HG03095 (cell line): ENCODE measurements around the gene TRH.

Experiments
- ATAC-seq: cut with Tn5 transposase; IDR thresholded peaks from one replicate; pipeline ENCODE4 v1.9.1; 2021; ENCODE audit warnings: moderate library complexity; ENCODE audit not compliant: unreplicated experiment

Gene TRH, protein sequence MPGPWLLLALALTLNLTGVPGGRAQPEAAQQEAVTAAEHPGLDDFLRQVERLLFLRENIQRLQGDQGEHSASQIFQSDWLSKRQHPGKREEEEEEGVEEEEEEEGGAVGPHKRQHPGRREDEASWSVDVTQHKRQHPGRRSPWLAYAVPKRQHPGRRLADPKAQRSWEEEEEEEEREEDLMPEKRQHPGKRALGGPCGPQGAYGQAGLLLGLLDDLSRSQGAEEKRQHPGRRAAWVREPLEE

DNA sequence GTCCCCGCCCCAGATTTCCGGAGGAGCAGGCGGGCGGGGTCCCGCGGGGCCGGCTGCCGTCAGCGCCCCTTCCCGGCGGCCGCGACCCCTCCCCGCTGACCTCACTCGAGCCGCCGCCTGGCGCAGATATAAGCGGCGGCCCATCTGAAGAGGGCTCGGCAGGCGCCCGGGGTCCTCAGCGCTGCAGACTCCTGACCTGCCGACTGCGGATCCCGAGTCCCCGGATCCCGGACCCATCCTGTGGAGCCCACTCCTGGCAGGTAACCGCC is at the start of gene TRH:
TRH (plus strand) TSS at position 157 of the 269 bp plus-strand sequence. CDS start 1,097 bp downstream, outside the sequence.
- ATAC-seq, result no peak

DNA sequence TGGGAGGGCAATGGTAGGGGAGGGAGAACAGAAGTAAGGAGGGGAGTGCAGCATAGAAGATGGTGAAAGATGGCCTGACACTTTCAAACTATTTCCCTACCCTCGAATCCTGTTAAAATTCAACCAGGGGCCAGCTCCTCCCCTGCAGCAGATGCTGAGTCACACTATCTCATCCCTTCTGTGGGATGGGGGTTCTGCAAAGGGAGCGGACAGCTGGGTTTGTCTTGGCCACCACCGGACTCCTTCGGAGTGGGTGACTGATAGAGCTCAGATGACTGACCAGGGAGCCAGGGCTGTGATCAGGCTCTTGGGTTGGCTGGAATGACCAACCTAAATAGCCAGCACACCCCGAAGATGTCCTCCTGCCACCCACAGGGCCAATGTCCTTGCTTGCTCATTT is 47.4 kb upstream of the TRH start:
- ATAC-seq, result no peak

DNA sequence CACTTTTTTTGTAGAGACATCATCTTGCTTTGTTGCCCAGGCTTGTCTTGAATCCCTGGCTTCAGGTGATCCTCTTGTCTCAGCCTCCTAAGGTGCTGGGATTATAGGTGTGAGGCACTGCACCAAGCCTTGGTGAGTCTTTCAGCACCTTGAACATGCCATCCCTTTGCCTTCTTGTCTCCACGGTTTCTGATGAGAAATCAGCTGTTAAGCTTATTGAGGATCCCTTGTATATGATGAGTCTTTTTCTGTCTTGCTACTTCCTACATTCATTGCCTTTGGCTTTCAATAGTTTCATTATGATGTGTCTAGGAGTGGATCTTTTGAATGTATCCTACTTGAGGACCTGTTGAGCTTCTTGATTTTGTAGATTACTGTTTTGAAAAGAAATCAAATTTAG is 45.1 kb upstream of the TRH start:
- ATAC-seq, result no peak

DNA sequence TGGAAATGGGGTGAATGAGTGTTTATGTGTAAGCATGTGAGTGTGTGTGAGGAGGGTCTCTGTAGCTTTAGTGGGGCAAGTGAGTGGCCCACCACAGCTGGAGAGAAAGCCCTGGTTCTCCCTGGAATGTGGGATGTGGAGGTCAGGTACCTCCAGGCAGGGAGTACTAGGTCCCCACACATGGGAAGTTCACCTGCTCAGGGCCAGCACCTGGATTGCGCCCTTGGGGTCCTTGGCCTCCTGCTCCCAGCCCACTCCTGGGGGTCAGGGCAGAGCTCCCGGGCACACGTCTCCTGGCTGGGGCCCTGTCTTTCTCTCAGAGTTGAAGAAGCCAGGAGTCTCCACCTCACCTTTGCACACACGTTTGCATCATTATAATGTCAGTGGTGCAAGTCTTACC is 41.0 kb upstream of the TRH start:
- no peak for ATAC-seq

DNA sequence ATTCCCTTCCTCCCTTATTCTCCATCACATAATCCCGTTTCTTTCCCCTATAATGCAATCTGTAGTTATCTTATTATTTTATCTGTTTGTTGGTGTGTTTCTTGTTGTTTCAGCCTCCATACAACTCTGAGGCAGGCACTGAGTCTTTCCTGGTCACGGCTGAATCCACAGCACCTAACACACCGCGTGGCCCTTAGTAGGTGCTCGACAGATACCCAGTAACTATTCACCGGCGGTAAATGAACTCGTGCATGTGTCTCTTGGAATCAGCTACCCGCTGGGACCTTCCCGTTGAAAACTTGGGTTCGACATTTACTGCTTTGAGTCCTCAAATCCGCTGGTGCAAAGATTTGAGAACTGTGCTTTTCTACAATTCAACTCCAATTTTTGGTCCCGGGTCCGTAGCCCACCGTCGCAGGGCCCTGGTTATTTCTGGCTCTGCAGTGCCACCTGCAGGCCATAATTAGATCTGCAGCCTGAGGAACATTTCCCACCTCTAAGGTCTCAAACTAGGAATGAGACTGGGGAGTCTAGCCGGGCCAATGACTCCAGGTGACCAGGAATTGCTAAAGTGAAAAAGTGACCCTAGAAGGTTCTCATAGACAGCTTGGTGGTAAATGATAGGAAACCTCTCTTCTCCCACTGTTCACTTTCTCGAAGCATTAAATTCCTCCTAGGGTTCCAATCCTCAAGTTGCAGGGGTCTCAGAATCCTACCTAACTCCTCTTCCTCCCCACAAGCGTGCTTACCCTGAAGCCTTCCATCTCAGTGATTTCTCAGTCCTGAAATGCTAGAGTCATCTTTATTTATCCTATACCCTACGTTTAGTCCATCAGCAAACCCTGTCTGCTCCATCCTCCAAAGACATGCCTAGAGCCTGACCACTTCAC is 40.0 kb upstream of the TRH start:
- no peak for ATAC-seq

DNA sequence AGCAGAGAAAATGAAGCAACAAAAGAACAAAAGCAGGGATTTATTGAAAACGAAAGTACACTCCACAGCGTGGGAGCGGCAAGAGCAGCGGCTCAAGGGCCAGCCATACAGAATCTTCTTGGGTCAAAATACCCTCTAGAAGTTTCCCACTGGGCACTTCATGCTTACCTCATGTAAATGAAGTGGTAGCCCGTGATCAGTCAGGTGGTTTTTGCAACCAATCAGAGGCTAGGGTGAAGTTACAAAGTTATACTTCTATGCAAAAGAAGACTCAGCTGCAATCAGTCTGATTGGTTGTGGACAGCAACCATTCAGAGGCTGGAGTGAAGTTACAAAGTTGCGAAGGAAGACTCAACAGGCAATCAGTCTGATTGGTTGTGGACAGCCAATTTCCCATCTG is 37.8 kb upstream of the TRH start:
- ATAC-seq, result no peak

DNA sequence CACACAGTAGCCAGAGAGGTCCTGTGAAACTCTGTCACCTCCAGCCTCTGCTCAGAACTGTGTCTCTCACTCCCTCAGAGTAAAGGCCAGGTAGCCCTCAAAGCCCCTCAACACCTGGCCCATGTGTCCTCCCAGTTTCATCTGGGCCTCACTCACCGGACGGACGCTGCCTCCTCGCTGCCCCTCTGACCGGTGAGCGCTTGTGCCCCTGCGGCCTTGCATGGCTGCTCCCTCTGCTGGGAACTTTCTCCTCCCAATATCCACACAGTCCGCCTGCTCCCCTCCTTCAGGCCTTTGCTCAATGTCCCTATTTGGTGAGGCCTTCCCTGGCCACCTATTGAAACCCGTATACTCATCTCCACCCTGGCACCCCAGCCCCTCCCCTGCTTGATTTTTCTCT is 36.8 kb upstream of the TRH start:
- no peak for ATAC-seq

DNA sequence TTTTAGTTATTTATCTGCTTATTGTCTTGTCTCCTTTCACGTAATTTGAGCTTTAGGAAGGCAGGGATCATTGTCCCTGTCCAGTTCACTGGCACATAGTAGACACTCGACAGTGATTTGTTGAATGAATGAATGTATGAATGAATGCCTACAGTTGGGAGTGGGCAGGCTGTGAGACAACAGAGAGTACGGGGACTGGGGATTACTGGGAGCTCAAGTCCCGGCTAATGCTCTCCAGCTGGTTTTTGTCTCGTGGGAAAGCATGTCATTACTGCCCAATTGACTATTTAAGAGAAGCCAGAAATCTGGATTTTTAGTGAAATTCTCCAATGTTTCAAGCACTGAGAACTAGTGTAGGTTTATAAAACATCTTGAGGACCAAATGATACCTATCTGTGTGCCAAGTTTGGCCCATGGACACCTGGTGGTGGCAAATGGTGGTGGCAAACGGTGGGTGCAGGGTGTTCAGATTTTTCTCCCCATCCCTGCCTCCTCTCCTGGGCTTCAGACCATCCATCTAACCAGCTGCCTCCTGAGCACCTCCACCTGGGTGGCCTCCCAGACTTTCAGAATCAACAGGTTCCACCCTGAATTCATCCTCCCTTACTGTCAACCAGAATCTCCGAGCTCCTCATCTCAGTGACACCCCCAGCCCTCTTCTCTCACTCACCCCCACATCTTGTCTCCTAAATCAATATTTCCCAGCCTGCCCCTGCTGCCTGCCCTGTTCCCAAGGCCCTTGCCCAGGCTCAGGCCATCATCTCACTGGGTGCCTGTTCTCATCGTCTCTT is 36.2 kb upstream of the TRH start:
- ATAC-seq, result no peak

DNA sequence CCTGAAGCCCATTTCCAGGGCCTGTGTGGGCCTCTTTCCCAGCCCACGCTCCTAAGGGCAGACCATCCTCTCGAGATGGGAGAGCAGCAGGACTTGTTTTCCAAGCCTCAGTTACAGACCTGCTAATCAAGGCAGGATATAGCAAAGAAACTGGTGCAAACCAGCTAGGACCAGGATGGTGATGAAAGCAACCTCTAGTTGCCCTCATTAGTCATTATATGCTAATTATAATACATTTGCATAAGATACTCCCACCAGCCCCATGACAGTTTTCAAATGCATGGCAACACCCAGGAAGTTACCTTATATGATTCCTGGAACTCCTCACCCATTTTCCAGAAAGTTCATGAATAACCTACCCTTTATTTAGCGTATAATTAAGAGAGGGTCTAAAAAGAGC is 34.4 kb upstream of the TRH start:
- ATAC-seq, result no peak

DNA sequence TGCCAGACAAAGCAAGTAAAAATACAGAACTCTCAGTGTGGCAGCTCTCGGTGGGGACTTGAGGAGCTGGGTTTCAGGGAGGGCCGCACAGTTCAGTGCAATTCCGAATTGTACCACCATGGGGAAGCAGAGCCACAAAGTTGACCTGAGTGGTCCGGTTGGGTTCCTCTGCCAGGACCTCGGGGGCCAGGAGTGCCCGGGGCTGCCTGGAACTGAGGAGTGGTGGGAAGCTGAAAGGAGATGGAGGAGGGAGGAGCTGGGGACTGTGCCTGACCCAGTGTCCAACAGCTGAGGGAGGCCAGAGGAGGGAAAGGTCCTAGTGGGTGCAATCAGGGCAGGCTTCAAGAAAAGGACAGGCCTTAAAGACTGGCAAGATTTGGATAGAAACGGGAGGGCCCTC is 32.2 kb upstream of the TRH start:
- ATAC-seq, result no peak

DNA sequence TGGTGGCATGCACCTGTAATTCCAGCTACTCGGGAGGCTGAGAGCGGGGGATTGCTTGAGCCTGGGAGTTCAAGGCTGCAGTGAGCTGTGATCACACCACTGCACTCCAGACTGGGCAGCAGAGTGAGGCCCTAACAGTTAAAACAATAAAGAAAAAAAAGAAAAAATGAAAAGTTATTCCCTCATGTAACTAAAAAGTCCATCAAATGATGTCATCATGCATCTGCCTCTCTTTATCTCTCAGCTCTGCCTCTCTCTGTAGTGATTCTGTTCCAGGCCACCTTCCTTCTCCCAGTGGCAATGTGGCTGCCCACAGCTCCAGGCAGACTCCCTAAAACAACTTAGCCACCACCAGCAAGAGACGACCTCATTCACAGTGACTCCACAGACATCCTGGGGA is 31.5 kb upstream of the TRH start:
- ATAC-seq, result no peak

DNA sequence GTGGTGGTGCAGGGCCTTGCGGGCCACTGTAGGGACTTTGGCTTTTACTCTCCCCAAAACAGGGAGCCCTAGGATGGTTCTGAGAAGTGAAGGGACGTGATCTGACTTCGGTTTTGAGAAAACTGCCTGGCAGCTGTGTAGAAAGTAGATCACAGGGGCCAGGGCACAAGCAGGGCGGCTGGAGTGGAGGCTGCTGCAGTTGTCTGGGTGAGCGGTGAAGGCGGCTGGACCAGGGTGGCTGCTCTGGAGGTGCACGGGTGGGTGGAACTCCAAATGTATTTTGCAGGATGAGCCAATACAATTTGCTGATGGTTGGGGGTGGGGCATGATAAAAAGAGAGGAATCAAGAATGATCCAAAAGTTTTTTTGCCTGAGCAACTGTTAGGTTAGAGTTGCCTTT is 29.8 kb upstream of the TRH start:
- ATAC-seq, result no peak

DNA sequence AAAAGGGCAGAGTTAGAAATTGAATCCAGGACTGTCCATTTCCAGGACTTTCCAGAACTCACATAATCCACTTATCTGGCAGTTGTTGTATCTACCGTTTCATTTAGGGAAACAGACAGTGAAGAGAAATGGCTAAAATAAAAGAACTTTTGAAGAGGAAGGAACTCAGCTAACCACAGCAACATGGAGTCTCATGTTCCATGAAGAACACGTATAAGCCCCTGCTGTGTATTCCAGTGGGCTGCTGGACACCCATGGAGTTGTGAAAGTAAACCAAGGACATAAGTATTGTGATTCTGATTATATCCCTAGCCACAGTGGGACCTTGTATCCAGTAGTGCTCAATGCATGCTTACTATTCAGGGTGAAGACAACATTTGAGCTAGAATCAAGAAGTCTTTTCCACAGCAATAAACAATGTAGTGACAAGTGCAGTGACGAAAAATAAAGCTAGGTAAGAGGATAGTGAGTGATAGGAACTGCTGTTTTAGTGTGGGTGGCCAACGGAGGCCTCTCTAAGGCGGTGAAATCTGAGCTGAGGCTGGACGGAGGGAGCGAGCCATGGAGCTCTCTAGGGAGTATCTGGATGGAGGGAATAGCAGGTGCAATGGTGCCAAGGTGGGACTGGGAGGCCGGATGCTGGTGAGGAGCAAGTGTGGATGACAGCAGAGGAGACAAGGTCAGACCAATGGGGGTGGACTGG is 26.8 kb upstream of the TRH start:
- ATAC-seq, result no peak

DNA sequence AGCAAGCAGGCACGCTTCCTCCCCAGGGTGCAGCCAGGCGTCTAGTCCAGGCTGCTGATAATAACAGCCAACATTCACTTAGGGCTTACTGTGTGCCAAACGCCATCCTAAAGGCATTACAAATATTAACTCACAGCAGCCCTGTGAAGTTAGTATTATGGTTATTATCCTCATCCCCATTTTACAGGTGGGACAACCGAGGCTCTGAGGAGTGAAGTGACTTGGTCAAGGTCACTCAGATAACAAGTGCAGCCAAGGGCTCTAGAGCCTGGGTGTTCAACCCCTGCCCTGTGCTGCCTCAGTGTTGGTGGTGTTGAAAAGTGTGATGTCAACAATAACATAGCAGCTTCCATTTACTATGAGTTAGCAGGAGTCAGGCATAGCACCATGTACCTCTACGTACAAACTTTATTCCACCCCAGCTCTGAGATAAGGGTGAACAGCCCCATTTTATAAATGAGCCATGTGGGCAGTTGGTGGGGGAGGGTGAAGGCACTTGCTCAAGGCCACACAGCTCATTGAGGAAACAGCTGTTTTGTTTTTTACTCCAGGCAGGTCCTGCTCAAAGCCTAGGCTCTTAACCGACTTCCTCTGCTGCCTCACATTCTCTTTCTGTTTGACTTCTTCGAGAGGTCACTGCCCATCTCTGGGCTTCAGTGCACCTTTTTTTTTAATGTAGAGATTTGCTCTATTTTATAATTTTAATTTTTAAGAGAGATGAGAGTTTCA is 24.0 kb upstream of the TRH start:
- no peak for ATAC-seq

DNA sequence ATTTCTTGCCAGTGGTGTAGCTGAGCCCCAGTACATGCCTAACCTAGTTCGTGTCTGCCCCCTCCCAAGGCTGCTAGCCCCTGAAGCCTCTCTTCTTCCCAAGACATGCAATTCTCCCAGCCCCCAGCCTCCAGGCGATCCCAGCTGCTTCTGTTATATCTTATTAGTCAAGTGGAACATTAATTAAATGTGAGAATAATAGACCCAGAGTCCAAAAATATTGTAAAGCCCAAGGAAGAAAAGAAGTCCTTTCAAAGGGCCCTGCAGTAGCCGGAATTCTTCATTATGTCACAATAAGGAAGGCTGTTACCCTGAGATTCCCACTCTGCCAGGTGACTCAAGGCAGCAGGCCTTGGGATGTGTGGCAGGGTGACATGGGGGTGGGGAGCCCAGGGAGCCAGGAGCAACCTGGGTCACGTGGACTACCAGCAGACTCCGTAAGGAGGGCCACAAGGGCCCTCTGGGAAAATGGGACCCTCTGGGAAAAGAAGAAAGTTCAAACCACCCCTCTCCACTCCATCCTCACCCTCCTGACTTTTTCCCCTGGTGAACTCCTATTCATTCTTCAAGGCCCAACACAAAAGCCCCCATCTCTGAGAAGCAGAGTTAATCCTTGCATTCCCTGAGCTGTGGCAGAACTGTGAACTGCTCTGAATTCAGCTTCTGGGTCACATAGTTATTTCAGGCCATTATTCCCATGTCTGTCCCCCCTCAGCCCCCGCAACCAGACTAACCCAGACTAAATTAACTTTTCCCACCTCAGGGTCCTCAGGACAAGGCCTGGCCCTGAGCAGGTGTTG is 21.8 kb upstream of the TRH start:
- no peak for ATAC-seq

DNA sequence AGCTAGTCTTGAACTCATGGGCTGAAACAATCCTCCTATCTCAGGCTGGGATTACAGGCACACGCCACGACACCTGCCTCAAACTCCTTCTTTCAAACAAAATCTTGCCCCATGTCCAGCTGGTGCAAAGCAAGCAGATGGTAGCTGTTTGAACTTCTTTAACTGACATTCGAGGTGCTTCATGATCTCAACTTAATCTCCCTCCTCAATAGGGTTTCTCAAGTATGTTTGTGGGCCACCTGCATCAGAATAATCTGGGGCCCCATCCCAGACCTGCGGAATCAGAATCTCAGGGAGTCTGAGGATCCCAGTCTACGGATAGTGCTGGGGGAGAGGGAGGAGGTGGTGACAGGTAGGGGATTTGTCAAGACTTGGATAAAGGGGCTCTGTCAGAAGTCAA is 20.9 kb upstream of the TRH start:
- no peak for ATAC-seq

DNA sequence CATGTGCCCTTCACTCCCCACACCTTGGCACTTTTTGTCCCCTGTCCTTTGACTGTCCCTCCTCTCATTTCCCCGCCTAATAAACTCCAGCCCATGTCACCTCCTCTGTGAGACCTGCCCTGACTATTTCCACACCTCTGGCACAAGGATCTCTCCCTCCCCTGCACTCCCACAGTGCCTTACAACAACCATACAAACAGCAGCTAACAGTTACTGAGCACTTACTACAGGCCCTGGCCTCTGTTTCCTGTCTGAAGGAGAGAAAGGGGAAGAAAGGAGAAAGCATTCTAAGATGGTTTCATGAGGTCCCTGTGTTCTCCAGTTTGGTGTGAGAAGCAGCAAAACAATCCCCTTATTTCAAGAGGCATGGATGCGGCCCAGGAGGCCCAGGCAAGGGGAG is 20.0 kb upstream of the TRH start:
- ATAC-seq, result no peak

DNA sequence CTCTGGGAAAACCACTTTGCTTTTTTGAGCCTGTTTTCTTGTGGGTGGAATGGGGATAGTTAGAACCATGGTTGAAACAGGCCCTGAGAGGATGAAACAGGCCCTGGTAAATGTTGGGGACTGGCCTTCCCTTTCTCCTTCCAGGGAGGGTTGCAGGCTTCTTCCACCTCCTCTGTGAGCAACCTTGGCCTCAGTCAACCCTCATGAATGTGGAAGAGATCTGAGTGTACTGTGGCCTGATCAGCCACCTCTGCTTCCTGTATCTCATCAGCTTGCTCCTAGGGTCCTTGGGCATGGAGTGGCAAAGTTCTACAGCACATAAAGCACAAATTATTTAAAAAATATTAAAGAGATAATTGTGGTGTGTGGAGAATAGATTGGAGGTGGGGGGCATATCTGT is 17.6 kb upstream of the TRH start:
- ATAC-seq, result no peak

DNA sequence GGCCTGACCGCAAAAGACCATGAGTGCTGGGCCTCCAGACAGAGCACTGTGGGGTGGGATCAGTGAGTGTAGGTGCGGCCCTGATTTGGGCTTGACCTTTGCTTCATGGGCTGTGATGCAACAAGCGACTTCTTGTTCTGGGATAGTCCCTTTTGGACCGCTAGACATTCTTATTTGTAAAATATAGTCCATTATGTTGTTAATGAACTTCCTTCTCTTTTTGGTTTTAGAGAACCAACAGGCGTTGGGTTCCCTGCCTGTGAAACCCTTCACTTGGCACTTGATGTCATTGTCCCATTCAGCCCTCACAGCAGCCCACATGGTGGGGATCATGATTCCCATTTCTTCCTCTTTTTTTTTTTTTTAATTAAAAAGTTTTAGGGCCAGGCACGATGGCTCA is 15.8 kb upstream of the TRH start:
- ATAC-seq, result no peak

DNA sequence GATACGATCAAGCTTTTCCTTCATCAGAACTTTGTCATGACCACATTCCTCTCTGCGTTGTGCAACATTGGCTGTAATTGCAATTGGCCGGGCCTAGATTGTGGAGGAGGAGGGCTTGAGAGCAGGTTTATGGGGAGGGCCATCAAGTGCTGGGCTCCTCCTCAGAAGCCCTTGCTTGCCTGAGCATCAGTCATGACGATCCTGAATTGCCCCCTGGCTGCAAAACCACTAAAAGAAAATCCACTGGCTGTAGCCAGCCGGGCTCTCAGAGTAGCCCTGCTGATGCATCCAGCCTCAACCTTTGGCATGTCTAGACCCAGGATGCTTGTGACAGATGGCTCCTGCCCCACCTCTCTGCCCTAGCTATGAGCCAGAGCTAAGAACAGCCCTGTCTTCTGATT is 13.4 kb upstream of the TRH start:
- ATAC-seq, result no peak
